Adipocyte (in vitro differentiated cells): Measurements from ENCODE around the gene CYSLTR2.
"Not testable (repeated sequence)": the region's sequence is repeated elsewhere in the genome, so short reads cannot be mapped to it uniquely, and the experiment has no call there.

Experiments
- DNase-seq: peaks from one replicate; pipeline ENCODE4 v3.0.0-alpha.2; 2015; ENCODE audit warnings: low read depth
- H3K27me3 ChIP-seq: replicated peaks from 2 replicates; pipeline ENCODE4 v1.7.0; 2013; ENCODE audit warnings: mild to moderate bottlenecking, low read length, moderate library complexity; ENCODE audit not compliant: control insufficient read depth, insufficient read depth
- H3K36me3 ChIP-seq: 2 replicates; pipeline ENCODE4 v1.7.0; 2013; ENCODE audit warnings: low read length, mild to moderate bottlenecking, moderate library complexity; ENCODE audit not compliant: control insufficient read depth, insufficient read depth, severe bottlenecking
- H3K4me1 ChIP-seq: 2 replicates; pipeline ENCODE4 v1.7.0; 2013; ENCODE audit warnings: mild to moderate bottlenecking, low read length, moderate library complexity; ENCODE audit not compliant: control insufficient read depth, insufficient read depth
- H3K4me3 ChIP-seq: 2 replicates; pipeline ENCODE4 v1.7.0; 2013; ENCODE audit warnings: mild to moderate bottlenecking, low read length, moderate library complexity
- H3K9ac ChIP-seq: 2 replicates; pipeline ENCODE4 v1.7.0; 2013; ENCODE audit warnings: mild to moderate bottlenecking, low read length, moderate library complexity
- H3K9me3 ChIP-seq: 2 replicates; pipeline ENCODE4 v1.7.0; 2013; ENCODE audit warnings: mild to moderate bottlenecking, low read length, moderate library complexity; ENCODE audit not compliant: control insufficient read depth

CYSLTR2 gene

GRCh38 chr13:48693998-48694397, 40.3 kb downstream of the CYSLTR2 start:
- Histone ChIP-seq H3K4me1 (no peaks in the 10 kb centered on the region), H3K9me3 (no peaks in the 10 kb centered on the region), H3K36me3 (no peaks in the 10 kb centered on the region), H3K27me3 (no peaks in the 10 kb centered on the region), H3K4me3 (no peak overlapping the region), H3K9ac (no peak overlapping the region)
- DNase-seq: no peak

GRCh38 chr13:48695776-48696175, 42.0 kb downstream of the CYSLTR2 start:
- no peaks in the 10 kb centered on the region for H3K4me1 ChIP-seq
- H3K4me3 ChIP-seq: no peak overlapping the region
- DNase-seq: no peak
- no peaks in the 10 kb centered on the region for H3K9me3 ChIP-seq
- H3K9ac ChIP-seq: no peak overlapping the region
- H3K36me3 ChIP-seq: no peaks in the 10 kb centered on the region
- H3K27me3 ChIP-seq: no peaks in the 10 kb centered on the region

GRCh38 chr13:48696676-48697075, 42.9 kb downstream of the CYSLTR2 start:
- not testable (repeated sequence) for DNase-seq, H3K36me3 ChIP-seq, H3K4me1 ChIP-seq, H3K9me3 ChIP-seq, H3K9ac ChIP-seq, H3K27me3 ChIP-seq, H3K4me3 ChIP-seq

- H3K27me3 ChIP-seq: peaks cover 5% of the 10 kb centered on the region
- H3K36me3 ChIP-seq: no peaks in the 10 kb centered on the region
- H3K4me1 ChIP-seq: no peaks in the 10 kb centered on the region
- H3K4me3 ChIP-seq: no peak overlapping the region
- peaks cover 11% of the 10 kb centered on the region for H3K9me3 ChIP-seq
- DNase-seq: no peak
- no peak overlapping the region for H3K9ac ChIP-seq
Observed at GRCh38 chr13:48707405-48707804, 53.7 kb downstream of the CYSLTR2 start.

GRCh38 chr13:48708764-48709163, 55.0 kb downstream of the CYSLTR2 start:
- Histone ChIP-seq H3K9ac (no peak overlapping the region), H3K36me3 (no peaks in the 10 kb centered on the region), H3K27me3 (peaks cover 5% of the 10 kb centered on the region), H3K9me3 (peaks cover 13% of the 10 kb centered on the region), H3K4me1 (no peaks in the 10 kb centered on the region), H3K4me3 (no peak overlapping the region)
- DNase-seq: no peak

GRCh38 chr13:48709213-48709612, 55.5 kb downstream of the CYSLTR2 start:
- H3K27me3 ChIP-seq: peaks cover 5% of the 10 kb centered on the region
- H3K36me3 ChIP-seq: no peaks in the 10 kb centered on the region
- H3K9ac ChIP-seq: no peak overlapping the region
- H3K4me3 ChIP-seq: no peak overlapping the region
- no peaks in the 10 kb centered on the region for H3K4me1 ChIP-seq
- no peak for DNase-seq
- peaks cover 15% of the 10 kb centered on the region for H3K9me3 ChIP-seq

GRCh38 chr13:48710160-48710559, 56.4 kb downstream of the CYSLTR2 start:
- H3K36me3 ChIP-seq: no peaks in the 10 kb centered on the region
- no peak for DNase-seq
- no peak overlapping the region for H3K4me3 ChIP-seq
- H3K27me3 ChIP-seq: peaks cover 5% of the 10 kb centered on the region
- H3K9ac ChIP-seq: no peak overlapping the region
- peaks cover 23% of the 10 kb centered on the region for H3K9me3 ChIP-seq
- H3K4me1 ChIP-seq: no peaks in the 10 kb centered on the region

- no peak overlapping the region for H3K9ac ChIP-seq
- H3K4me1 ChIP-seq: no peaks in the 10 kb centered on the region
- H3K27me3 ChIP-seq: peaks cover 5% of the 10 kb centered on the region
- H3K9me3 ChIP-seq: peaks cover 40% of the 10 kb centered on the region
- no peaks in the 10 kb centered on the region for H3K36me3 ChIP-seq
- no peak overlapping the region for H3K4me3 ChIP-seq
- no peak for DNase-seq
Observed at GRCh38 chr13:48712141-48712540, 58.4 kb downstream of the CYSLTR2 start.

GRCh38 chr13:48715977-48716376, 62.2 kb downstream of the CYSLTR2 start:
- H3K9me3 ChIP-seq: peaks cover 63% of the 10 kb centered on the region
- H3K4me1 ChIP-seq: no peaks in the 10 kb centered on the region
- DNase-seq: no peak

GRCh38 chr13:48720621-48721020, 66.9 kb downstream of the CYSLTR2 start:
- DNase-seq: no peak
- no peak overlapping the region for H3K9ac ChIP-seq
- peaks cover 47% of the 10 kb centered on the region for H3K9me3 ChIP-seq

More at GRCh38 chr13:48715977-48716376, 62.2 kb downstream of the CYSLTR2 start:
- no peak overlapping the region for H3K9ac ChIP-seq
- H3K36me3 ChIP-seq: no peaks in the 10 kb centered on the region
- H3K27me3 ChIP-seq: peaks cover 5% of the 10 kb centered on the region
- H3K4me3 ChIP-seq: no peak overlapping the region

GRCh38 chr13:48723168-48723567, 69.4 kb downstream of the CYSLTR2 start:
- Histone ChIP-seq H3K27me3 (peaks cover 5% of the 10 kb centered on the region), H3K4me3 (no peak overlapping the region), H3K9me3 (peaks cover 22% of the 10 kb centered on the region), H3K36me3 (no peaks in the 10 kb centered on the region), H3K4me1 (no peaks in the 10 kb centered on the region), H3K9ac (no peak overlapping the region)
- no peak for DNase-seq

More at GRCh38 chr13:48720621-48721020, 66.9 kb downstream of the CYSLTR2 start:
- H3K4me3 ChIP-seq: no peak overlapping the region
- peaks cover 5% of the 10 kb centered on the region for H3K27me3 ChIP-seq
- no peaks in the 10 kb centered on the region for H3K36me3 ChIP-seq
- H3K4me1 ChIP-seq: no peaks in the 10 kb centered on the region

GRCh38 chr13:48725271-48725670, 71.5 kb downstream of the CYSLTR2 start:
- peaks cover 5% of the 10 kb centered on the region for H3K27me3 ChIP-seq
- H3K9ac ChIP-seq: no peak overlapping the region
- peaks cover 6% of the 10 kb centered on the region for H3K4me1 ChIP-seq
- no peak for DNase-seq
- H3K4me3 ChIP-seq: no peak overlapping the region
- H3K36me3 ChIP-seq: no peaks in the 10 kb centered on the region
- peaks cover under 1% of the 10 kb centered on the region for H3K9me3 ChIP-seq
